Keratinocyte (primary cell): ENCODE measurements around the gene OS9. TPM values are rescaled to one million over a fixed set of nuclear protein-coding genes. Genes with fewer than 3 reads are reported as not detected.

Source experiments
- DNase-seq: peaks from one replicate; pipeline ENCODE4 v3.0.0-alpha.2; 2011; ENCODE audit warnings: low read depth, missing footprints, low spot score
- FAIRE-seq: peaks from 2 replicates; lab custom pipeline; 2011; peaks lifted over from hg19 to GRCh38; lab: Jason Lieb, UNC
- H2AFZ ChIP-seq: 2 replicates; pipeline ENCODE4 v1.6.0; 2012; ENCODE audit warnings: low read length, control low read depth, inconsistent platforms; ENCODE audit not compliant: control insufficient read depth
- H3K27ac ChIP-seq: 2 replicates; pipeline ENCODE4 v1.5.1; 2011; ENCODE audit warnings: low read length; ENCODE audit not compliant: control insufficient read depth, insufficient read depth
- H3K27me3 ChIP-seq: 3 replicates; pipeline ENCODE4 v1.6.0; 2011; ENCODE audit warnings: low read length; ENCODE audit not compliant: control insufficient read depth, insufficient read depth; ENCODE audit errors: extremely low read depth
- H3K36me3 ChIP-seq, 2 experiments: 2 replicates in 1 of 2; 3 replicates in 1 of 2; pipeline ENCODE4 v1.5.1; 2011; ENCODE audit warnings: low read length in 2 of 2, mild to moderate bottlenecking in 1 of 2; ENCODE audit not compliant: control insufficient read depth in 2 of 2, insufficient read depth in 2 of 2; ENCODE audit errors: extremely low read depth in 1 of 2
- H3K4me1 ChIP-seq: 3 replicates; pipeline ENCODE4 v1.5.1; 2011; ENCODE audit warnings: low read length; ENCODE audit not compliant: control insufficient read depth, insufficient read depth; ENCODE audit errors: extremely low read depth
- H3K4me2 ChIP-seq: 3 replicates; pipeline ENCODE4 v1.6.0; 2011; ENCODE audit warnings: low read depth, low read length; ENCODE audit not compliant: control insufficient read depth, insufficient read depth; ENCODE audit errors: extremely low read depth
- H3K4me3 ChIP-seq, 3 experiments: fragments of 200-600 bp in 1 of 3; sonication (generic) in 1 of 3; 2 replicates in 2 of 3; 3 replicates in 1 of 3; pipeline ENCODE4 v1.5.1; 2011 to 2016; ENCODE audit warnings: low read length in 3 of 3, mild to moderate bottlenecking in 3 of 3, control low read depth in 2 of 3, inconsistent platforms in 1 of 3, low read depth in 1 of 3, mixed read lengths in 1 of 3, mixed run types in 1 of 3, moderate library complexity in 1 of 3; ENCODE audit not compliant: control insufficient read depth in 2 of 3, insufficient read depth in 2 of 3; ENCODE audit errors: extremely low read depth in 1 of 3
- H3K79me2 ChIP-seq: 2 replicates; pipeline ENCODE4 v1.6.0; 2012; ENCODE audit warnings: low read length; ENCODE audit not compliant: control insufficient read depth, insufficient read depth
- H3K9ac ChIP-seq: 3 replicates; pipeline ENCODE4 v1.6.0; 2011; ENCODE audit warnings: low read length; ENCODE audit not compliant: control insufficient read depth, insufficient read depth; ENCODE audit errors: extremely low read depth
- H3K9me1 ChIP-seq: 3 replicates; pipeline ENCODE4 v1.6.0; 2011; ENCODE audit warnings: low read length; ENCODE audit not compliant: control insufficient read depth, insufficient read depth; ENCODE audit errors: extremely low read depth
- H3K9me3 ChIP-seq: 2 replicates; pipeline ENCODE4 v1.5.1; 2012; ENCODE audit warnings: low read depth, low read length; ENCODE audit not compliant: control insufficient read depth
- H4K20me1 ChIP-seq: 3 replicates; pipeline ENCODE4 v1.6.0; 2011; ENCODE audit warnings: low read length; ENCODE audit not compliant: control insufficient read depth, insufficient read depth; ENCODE audit errors: extremely low read depth
- EZH2 ChIP-seq: IDR thresholded peaks from one replicate; pipeline ENCODE4 v1.6.1; 2012; ENCODE audit warnings: inconsistent platforms, mild to moderate bottlenecking, low read length, moderate library complexity
- dilution Hi-C: fragments of 300-500 bp; cut with MboI; formaldehyde crosslinking; loops from one replicate; pipeline ENCODE4 v1.7.0; 2020; ENCODE audit warnings: low sequenced_read_pairs; ENCODE audit not compliant: extremely low pct_ligation_motif_present
- polyA plus RNA-seq, 5 experiments: library from polyadenylated mRNA; depleted of rRNA in 3 of 5; stranded (reverse) in 3 of 5; stranded (forward) in 1 of 5; unstranded in 1 of 5; fragments of >200 nt; gene quantifications; 1 replicate in 1 of 5; 2 replicates in 3 of 5; 3 replicates in 1 of 5; pipeline versions ENCODE4 v1.2.1 to v1.2.3, GENCODE V29; 2011 to 2012; ENCODE audit warnings: missing spikeins in 2 of 5, low read depth in 1 of 5, low replicate concordance in 1 of 5
- TF ChIP-seq, protein P1 (sequence below), 3 experiments: IDR thresholded peaks in 1 of 3; conservative IDR thresholded peaks in 1 of 3; optimal IDR thresholded peaks in 1 of 3; 2 replicates in 2 of 3; 3 replicates in 1 of 3; pipeline versions ENCODE3 to v1.5.1; 2011; ENCODE audit warnings: low read length in 3 of 3, mild to moderate bottlenecking in 3 of 3, moderate library complexity in 2 of 3, control low read depth in 1 of 3, inconsistent platforms in 1 of 3; ENCODE audit not compliant: insufficient read depth in 2 of 3; ENCODE audit errors: extremely low read depth in 1 of 3

Gene OS9
- polyA plus RNA-seq, 1 donor (not counting 4 experiments of a cell fraction or from before 2014, with no cell fraction given): 82.2 TPM

GRCh38 chr12:57718641-57719528 lies 25.0 kb downstream of the OS9 start:
- no peaks in the 10 kb centered on the region for H3K4me1 ChIP-seq
- no peak overlapping the region for H3K4me3 ChIP-seq
- no peak for DNase-seq
- H3K79me2 ChIP-seq: no peaks in the 10 kb centered on the region
- H3K27me3 ChIP-seq: no peaks in the 10 kb centered on the region
- TF ChIP-seq, protein P1, sequence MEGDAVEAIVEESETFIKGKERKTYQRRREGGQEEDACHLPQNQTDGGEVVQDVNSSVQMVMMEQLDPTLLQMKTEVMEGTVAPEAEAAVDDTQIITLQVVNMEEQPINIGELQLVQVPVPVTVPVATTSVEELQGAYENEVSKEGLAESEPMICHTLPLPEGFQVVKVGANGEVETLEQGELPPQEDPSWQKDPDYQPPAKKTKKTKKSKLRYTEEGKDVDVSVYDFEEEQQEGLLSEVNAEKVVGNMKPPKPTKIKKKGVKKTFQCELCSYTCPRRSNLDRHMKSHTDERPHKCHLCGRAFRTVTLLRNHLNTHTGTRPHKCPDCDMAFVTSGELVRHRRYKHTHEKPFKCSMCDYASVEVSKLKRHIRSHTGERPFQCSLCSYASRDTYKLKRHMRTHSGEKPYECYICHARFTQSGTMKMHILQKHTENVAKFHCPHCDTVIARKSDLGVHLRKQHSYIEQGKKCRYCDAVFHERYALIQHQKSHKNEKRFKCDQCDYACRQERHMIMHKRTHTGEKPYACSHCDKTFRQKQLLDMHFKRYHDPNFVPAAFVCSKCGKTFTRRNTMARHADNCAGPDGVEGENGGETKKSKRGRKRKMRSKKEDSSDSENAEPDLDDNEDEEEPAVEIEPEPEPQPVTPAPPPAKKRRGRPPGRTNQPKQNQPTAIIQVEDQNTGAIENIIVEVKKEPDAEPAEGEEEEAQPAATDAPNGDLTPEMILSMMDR (optimal IDR thresholded peaks at IDR 0.05 in 1 of 3, IDR thresholded peaks at IDR 0.05 in 1 of 3, conservative IDR thresholded peaks at IDR 0.05 in 1 of 3; ENCODE audit: extremely low read depth in 1 of 3, insufficient read depth in 2 of 3, low read length in 3 of 3): no peak
- no peak for TF ChIP-seq EZH2
- dilution Hi-C loops: no loop called here
- H3K27ac ChIP-seq: no peak overlapping the region
- no peak overlapping the region for H2AFZ ChIP-seq
- no peak overlapping the region for H3K9ac ChIP-seq
- no peak for FAIRE-seq
- H4K20me1 ChIP-seq: no peaks in the 10 kb centered on the region
- H3K36me3 ChIP-seq: peaks cover 5 to 16% of the 10 kb centered on the region in 2 experiments
- H3K9me3 ChIP-seq: no peaks in the 10 kb centered on the region
- H3K4me2 ChIP-seq: no peak overlapping the region
- H3K9me1 ChIP-seq: no peaks in the 10 kb centered on the region

DNA sequence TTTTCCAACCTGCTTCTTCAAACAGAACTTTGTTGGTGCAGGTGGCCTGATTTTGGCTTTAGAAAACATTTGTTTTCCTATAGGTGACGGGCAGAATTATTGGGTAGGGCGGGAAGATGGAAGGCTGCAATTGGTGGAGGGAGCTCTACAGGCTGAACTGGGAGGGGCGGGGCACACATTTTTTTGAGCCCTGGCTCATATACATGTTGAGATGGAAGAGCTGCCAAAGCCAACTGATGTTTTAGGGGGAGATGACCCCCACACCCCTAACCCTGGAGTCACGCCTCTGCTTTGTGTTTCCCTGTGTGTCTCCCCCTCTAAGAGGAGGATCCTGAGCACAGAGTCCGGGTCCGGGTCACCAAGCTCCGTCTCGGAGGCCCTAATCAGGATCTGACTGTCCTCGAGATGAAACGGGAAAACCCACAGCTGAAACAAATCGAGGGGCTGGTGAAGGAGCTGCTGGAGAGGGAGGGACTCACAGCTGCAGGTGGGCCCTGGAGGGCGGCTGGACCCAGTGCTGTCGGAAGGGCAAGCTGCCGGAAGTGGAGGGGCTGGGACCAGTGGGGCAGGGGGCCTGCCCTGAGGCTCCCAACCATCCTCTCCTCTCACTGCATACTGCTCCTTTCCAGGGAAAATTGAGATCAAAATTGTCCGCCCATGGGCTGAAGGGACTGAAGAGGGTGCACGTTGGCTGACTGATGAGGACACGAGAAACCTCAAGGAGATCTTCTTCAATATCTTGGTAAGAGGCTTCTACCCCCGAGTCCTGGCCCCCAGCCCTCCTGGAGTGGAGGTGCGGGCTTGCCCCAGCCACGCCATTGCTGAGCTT lies 26.1 kb downstream of the OS9 start:
- no peaks in the 10 kb centered on the region for H3K27me3 ChIP-seq
- no peak overlapping the region for H3K4me2 ChIP-seq
- H3K36me3 ChIP-seq: peaks cover 5 to 16% of the 10 kb centered on the region in 2 experiments
- no peak overlapping the region for H2AFZ ChIP-seq
- H3K9ac ChIP-seq: no peak overlapping the region
- no peaks in the 10 kb centered on the region for H3K9me1 ChIP-seq
- dilution Hi-C loops: no loop called here
- no peak for DNase-seq
- H3K27ac ChIP-seq: no peak overlapping the region
- H3K9me3 ChIP-seq: no peaks in the 10 kb centered on the region
- TF ChIP-seq, protein P1 (optimal IDR thresholded peaks at IDR 0.05 in 1 of 3, IDR thresholded peaks at IDR 0.05 in 1 of 3, conservative IDR thresholded peaks at IDR 0.05 in 1 of 3; ENCODE audit: extremely low read depth in 1 of 3, insufficient read depth in 2 of 3, low read length in 3 of 3): no peak
- TF ChIP-seq EZH2: no peak
- no peaks in the 10 kb centered on the region for H4K20me1 ChIP-seq
- H3K4me3 ChIP-seq: no peak overlapping the region
- no peak for FAIRE-seq
- H3K4me1 ChIP-seq: no peaks in the 10 kb centered on the region
- H3K79me2 ChIP-seq: no peaks in the 10 kb centered on the region
